Measurements from ENCODE around the gene ZKSCAN8. TPM values are rescaled to one million over a fixed set of nuclear protein-coding genes. Genes with fewer than 3 reads are reported as not detected.

The ZKSCAN8 gene
- total and polyA plus RNA-seq, 2 donors (not counting 1 experiment from before 2014, with no cell fraction given) = 13.4 to 21.6 TPM

GRCh38 chr6:28158318-28158717 lies 16.6 kb downstream of the ZKSCAN8 start:
- Histone ChIP-seq H4K20me1 (ENCODE audit: control insufficient read depth, extremely low read depth, insufficient read depth, low read length) (no peaks in the 10 kb centered on the region), H3K79me2 (ENCODE audit: control insufficient read depth, insufficient read depth, low read length) (no peaks in the 10 kb centered on the region)
- TF ChIP-seq, protein P1, sequence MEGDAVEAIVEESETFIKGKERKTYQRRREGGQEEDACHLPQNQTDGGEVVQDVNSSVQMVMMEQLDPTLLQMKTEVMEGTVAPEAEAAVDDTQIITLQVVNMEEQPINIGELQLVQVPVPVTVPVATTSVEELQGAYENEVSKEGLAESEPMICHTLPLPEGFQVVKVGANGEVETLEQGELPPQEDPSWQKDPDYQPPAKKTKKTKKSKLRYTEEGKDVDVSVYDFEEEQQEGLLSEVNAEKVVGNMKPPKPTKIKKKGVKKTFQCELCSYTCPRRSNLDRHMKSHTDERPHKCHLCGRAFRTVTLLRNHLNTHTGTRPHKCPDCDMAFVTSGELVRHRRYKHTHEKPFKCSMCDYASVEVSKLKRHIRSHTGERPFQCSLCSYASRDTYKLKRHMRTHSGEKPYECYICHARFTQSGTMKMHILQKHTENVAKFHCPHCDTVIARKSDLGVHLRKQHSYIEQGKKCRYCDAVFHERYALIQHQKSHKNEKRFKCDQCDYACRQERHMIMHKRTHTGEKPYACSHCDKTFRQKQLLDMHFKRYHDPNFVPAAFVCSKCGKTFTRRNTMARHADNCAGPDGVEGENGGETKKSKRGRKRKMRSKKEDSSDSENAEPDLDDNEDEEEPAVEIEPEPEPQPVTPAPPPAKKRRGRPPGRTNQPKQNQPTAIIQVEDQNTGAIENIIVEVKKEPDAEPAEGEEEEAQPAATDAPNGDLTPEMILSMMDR (conservative IDR thresholded peaks at IDR 0.05 in 1 of 2, IDR thresholded peaks at IDR 0.05 in 1 of 2; ENCODE audit: low read depth in 1 of 2, low read length in 2 of 2) = no peak
- TF ChIP-seq EZH2 (IDR thresholded peaks at IDR 0.05; ENCODE audit: low read length, missing control alignments) = no peak

DNA sequence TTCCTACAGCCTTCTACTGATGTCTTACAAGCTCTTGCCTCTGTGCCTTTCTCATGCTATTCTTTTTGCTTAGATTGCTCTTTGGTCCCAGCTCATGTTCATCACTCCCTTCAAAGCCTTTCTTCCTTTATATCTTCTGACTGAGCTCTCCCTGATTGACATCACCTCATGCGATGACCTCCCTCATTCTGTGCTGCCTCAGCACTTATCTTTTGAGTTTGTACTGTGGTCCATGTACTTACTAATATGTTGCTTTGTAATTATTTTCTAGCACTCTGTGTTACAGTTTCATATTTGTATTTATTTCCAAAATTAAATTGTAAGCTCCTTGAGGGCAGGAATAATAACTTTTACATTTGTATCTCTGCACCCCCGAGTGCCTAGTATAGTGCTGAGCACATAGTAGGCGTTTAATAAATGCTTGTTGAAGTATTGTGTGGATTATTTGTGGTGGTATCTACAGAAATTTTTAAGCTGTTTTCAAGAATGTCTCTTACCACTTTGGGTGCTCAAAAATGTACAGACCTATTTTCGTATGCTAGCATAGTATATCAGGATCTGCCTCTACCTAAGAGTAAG lies 17.4 kb downstream of the ZKSCAN8 start:
- H2AFZ ChIP-seq (ENCODE audit: low read length) = no peak overlapping the region
- H3K36me3 ChIP-seq (ENCODE audit: control insufficient read depth, insufficient read depth, low read length) = no peaks in the 10 kb centered on the region
- H3K27me3 ChIP-seq (ENCODE audit: control insufficient read depth, insufficient read depth, low read length) = no peaks in the 10 kb centered on the region
- no peak overlapping the region for H3K4me2 ChIP-seq (ENCODE audit: extremely low read depth, insufficient read depth, low read length)
- H3K4me1 ChIP-seq (ENCODE audit: control insufficient read depth, extremely low read depth, insufficient read depth, low read length) = no peaks in the 10 kb centered on the region
- no peak overlapping the region for H3K27ac ChIP-seq (ENCODE audit: insufficient read depth, low read length)
- no peak overlapping the region for H3K9ac ChIP-seq (ENCODE audit: insufficient read depth, low read length)
- H3K9me3 ChIP-seq (ENCODE audit: control insufficient read depth, insufficient read depth, low read depth, low read length) = no peaks in the 10 kb centered on the region
- H3K79me2 ChIP-seq (ENCODE audit: control insufficient read depth, insufficient read depth, low read length) = no peaks in the 10 kb centered on the region
- no peaks in the 10 kb centered on the region for H4K20me1 ChIP-seq (ENCODE audit: control insufficient read depth, extremely low read depth, insufficient read depth, low read length)
- no peak for TF ChIP-seq EZH2 (IDR thresholded peaks at IDR 0.05; ENCODE audit: low read length, missing control alignments)
- no peak overlapping the region for H3K4me3 ChIP-seq (replicated peaks in 1 of 4; ENCODE audit: control extremely low read depth in 1 of 4, insufficient read depth in 1 of 4, low read depth in 3 of 4, low read length in 4 of 4)
- DNase-seq (ENCODE audit: low read depth in 2 of 2) = no peak

More at GRCh38 chr6:28158318-28158717, 16.6 kb downstream of the ZKSCAN8 start:
- Histone ChIP-seq H3K4me3 (replicated peaks in 1 of 4; ENCODE audit: control extremely low read depth in 1 of 4, insufficient read depth in 1 of 4, low read depth in 3 of 4, low read length in 4 of 4) (no peak overlapping the region), H3K4me2 (ENCODE audit: extremely low read depth, insufficient read depth, low read length) (no peak overlapping the region), H3K27ac (ENCODE audit: insufficient read depth, low read length) (no peak overlapping the region), H2AFZ (ENCODE audit: low read length) (no peak overlapping the region), H3K36me3 (ENCODE audit: control insufficient read depth, insufficient read depth, low read length) (peaks cover 5% of the 10 kb centered on the region), H3K27me3 (ENCODE audit: control insufficient read depth, insufficient read depth, low read length) (no peaks in the 10 kb centered on the region), H3K9me3 (ENCODE audit: control insufficient read depth, insufficient read depth, low read depth, low read length) (no peaks in the 10 kb centered on the region), H3K9ac (ENCODE audit: insufficient read depth, low read length) (no peak overlapping the region), H3K4me1 (ENCODE audit: control insufficient read depth, extremely low read depth, insufficient read depth, low read length) (no peaks in the 10 kb centered on the region)
- no peak for DNase-seq (ENCODE audit: low read depth in 2 of 2)

DNA sequence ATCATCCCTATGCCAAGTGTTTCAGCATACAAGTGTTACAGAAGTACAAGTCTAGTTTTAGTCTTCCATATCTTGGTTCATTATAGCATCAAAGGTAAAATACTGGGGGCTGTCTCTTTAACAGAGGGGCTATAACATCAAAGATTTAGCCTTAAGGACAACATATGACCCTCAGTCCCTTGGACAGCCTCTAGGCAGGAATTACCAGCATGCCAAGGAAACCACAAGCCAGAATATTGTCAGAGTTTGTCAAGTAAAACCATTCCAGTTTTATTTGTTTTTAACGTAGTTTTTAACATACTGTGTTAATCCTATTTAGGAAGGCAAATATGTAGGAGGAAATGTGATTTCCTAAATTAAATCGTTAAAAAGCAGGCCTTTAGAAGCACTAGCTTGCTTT lies 18.6 kb downstream of the ZKSCAN8 start:
- Histone ChIP-seq H3K36me3 (ENCODE audit: control insufficient read depth, insufficient read depth, low read length) (no peaks in the 10 kb centered on the region), H2AFZ (ENCODE audit: low read length) (no peak overlapping the region), H3K4me1 (ENCODE audit: control insufficient read depth, extremely low read depth, insufficient read depth, low read length) (no peaks in the 10 kb centered on the region), H3K9me3 (ENCODE audit: control insufficient read depth, insufficient read depth, low read depth, low read length) (no peaks in the 10 kb centered on the region), H3K9ac (ENCODE audit: insufficient read depth, low read length) (no peak overlapping the region), H3K27ac (ENCODE audit: insufficient read depth, low read length) (no peak overlapping the region), H3K4me2 (ENCODE audit: extremely low read depth, insufficient read depth, low read length) (no peak overlapping the region), H3K79me2 (ENCODE audit: control insufficient read depth, insufficient read depth, low read length) (no peaks in the 10 kb centered on the region), H3K4me3 (replicated peaks in 1 of 4; ENCODE audit: control extremely low read depth in 1 of 4, insufficient read depth in 1 of 4, low read depth in 3 of 4, low read length in 4 of 4) (no peak overlapping the region), H3K27me3 (ENCODE audit: control insufficient read depth, insufficient read depth, low read length) (no peaks in the 10 kb centered on the region), H4K20me1 (ENCODE audit: control insufficient read depth, extremely low read depth, insufficient read depth, low read length) (no peaks in the 10 kb centered on the region)
- no peak for DNase-seq (ENCODE audit: low read depth in 2 of 2)
- TF ChIP-seq EZH2 (IDR thresholded peaks at IDR 0.05; ENCODE audit: low read length, missing control alignments) = no peak
- TF ChIP-seq, protein P1 (conservative IDR thresholded peaks at IDR 0.05 in 1 of 2, IDR thresholded peaks at IDR 0.05 in 1 of 2; ENCODE audit: low read depth in 1 of 2, low read length in 2 of 2) = no peak

Data from fibroblast of lung (primary cell).